ENCODE results near the gene BARHL2. TPM values are rescaled to one million over a fixed set of nuclear protein-coding genes. Genes with fewer than 3 reads are reported as not detected.

BARHL2 gene
- total RNA-seq, 1 donor, result not detected

- no peak for TF ChIP-seq CTCF (IDR thresholded peaks at IDR 0.05; ENCODE audit: insufficient read depth, low read length)
- no peak overlapping the region for H3K4me3 ChIP-seq (ENCODE audit: low read depth, low read length)
- DNase-seq (ENCODE audit: low read depth), result no peak
Measured at GRCh38 chr1:90729504-90730242, 12.6 kb upstream of the BARHL2 start.

- no peak for DNase-seq (ENCODE audit: low read depth)
- H3K4me3 ChIP-seq (ENCODE audit: low read depth, low read length), result no peak overlapping the region
- no peak for TF ChIP-seq CTCF (IDR thresholded peaks at IDR 0.05; ENCODE audit: insufficient read depth, low read length)
Measured at GRCh38 chr1:90728502-90729287, 11.6 kb upstream of the BARHL2 start.

- no peak for DNase-seq (ENCODE audit: low read depth)
- H3K4me3 ChIP-seq (ENCODE audit: low read depth, low read length), result no peak overlapping the region
- no peak for TF ChIP-seq CTCF (IDR thresholded peaks at IDR 0.05; ENCODE audit: insufficient read depth, low read length)
Measured at GRCh38 chr1:90727917-90728501, 10.9 kb upstream of the BARHL2 start.

DNA sequence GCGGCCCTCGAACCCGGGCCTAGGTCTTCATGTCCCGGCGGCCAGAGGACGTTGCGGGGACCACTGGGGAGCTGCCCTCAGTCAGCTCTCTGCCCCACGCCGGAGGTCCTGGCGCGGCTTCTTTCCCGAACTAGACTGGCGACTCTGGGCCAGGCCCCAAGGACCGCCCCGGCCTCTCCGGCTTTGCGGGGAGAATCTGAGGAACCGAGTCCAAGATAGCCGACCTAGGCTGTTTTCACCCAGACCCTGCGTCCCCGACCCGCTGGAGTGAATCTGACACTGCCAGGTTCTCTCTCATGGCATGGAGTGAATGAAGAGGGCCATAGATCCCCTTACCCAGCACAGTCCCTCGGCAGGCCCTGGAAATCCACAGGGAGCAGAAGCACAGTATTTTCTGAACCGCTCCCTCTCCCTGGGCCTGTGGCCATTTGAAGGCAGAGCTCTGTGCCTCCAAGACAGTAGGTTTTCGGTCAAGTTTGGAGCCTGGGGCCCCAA is 9.9 kb upstream of the BARHL2 start:
- TF ChIP-seq CTCF (IDR thresholded peaks at IDR 0.05; ENCODE audit: insufficient read depth, low read length), result no peak
- no peak overlapping the region for H3K4me3 ChIP-seq (ENCODE audit: low read depth, low read length)
- no peak for DNase-seq (ENCODE audit: low read depth)

GRCh38 chr1:90726425-90726985 is 9.4 kb upstream of the BARHL2 start:
- no peak for DNase-seq (ENCODE audit: low read depth)
- no peak overlapping the region for H3K4me3 ChIP-seq (ENCODE audit: low read depth, low read length)
- no peak for TF ChIP-seq CTCF (IDR thresholded peaks at IDR 0.05; ENCODE audit: insufficient read depth, low read length)

- DNase-seq (ENCODE audit: low read depth), result peak; percentile 13
- H3K4me3 ChIP-seq (ENCODE audit: low read depth, low read length), result peak overlapping the region; percentile 17
- TF ChIP-seq CTCF (IDR thresholded peaks at IDR 0.05; ENCODE audit: insufficient read depth, low read length), result no peak
Measured at GRCh38 chr1:90725657-90726424, 8.7 kb upstream of the BARHL2 start.

Data from fibroblast of the aortic adventitia (primary cell).